ENCODE results near the gene C14orf93. TPM values are rescaled to one million over a fixed set of nuclear protein-coding genes. Genes with fewer than 3 reads are reported as not detected.

The C14orf93 gene
- total and polyA plus RNA-seq, 9 of the 15 experiments (the other 6 are each of a cell fraction or from before 2014, with no cell fraction given) = 2.2 to 22.4 (median 16.1) TPM

- TF ChIP-seq, protein P1, sequence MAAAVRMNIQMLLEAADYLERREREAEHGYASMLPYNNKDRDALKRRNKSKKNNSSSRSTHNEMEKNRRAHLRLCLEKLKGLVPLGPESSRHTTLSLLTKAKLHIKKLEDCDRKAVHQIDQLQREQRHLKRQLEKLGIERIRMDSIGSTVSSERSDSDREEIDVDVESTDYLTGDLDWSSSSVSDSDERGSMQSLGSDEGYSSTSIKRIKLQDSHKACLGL (CRISPR knock-in tag; IDR thresholded peaks at IDR 0.05; ENCODE audit: borderline replicate concordance, poor library complexity, severe bottlenecking) = no peak
- no peak for TF ChIP-seq ZMIZ1 (IDR thresholded peaks at IDR 0.05; ENCODE audit: low read depth in 2 of 2, low read length in 2 of 2)
- no peak for TF ChIP-seq CBFA2T3 (IDR thresholded peaks at IDR 0.05)
- no peak for TF ChIP-seq HSF4 (CRISPR knock-in tag; IDR thresholded peaks at IDR 0.05; ENCODE audit: borderline replicate concordance)
- TF ChIP-seq NFIC (IDR thresholded peaks at IDR 0.05) = peak; percentile 29; the same call in 1 of the 2 replicates
- TF ChIP-seq LCOR (CRISPR knock-in tag; IDR thresholded peaks at IDR 0.05) = no peak
- TF ChIP-seq, protein P2, sequence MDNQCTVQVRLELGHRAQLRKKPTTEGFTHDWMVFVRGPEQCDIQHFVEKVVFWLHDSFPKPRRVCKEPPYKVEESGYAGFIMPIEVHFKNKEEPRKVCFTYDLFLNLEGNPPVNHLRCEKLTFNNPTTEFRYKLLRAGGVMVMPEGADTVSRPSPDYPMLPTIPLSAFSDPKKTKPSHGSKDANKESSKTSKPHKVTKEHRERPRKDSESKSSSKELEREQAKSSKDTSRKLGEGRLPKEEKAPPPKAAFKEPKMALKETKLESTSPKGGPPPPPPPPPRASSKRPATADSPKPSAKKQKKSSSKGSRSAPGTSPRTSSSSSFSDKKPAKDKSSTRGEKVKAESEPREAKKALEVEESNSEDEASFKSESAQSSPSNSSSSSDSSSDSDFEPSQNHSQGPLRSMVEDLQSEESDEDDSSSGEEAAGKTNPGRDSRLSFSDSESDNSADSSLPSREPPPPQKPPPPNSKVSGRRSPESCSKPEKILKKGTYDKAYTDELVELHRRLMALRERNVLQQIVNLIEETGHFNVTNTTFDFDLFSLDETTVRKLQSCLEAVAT (IDR thresholded peaks at IDR 0.05) = peak in 1 of 2 experiments; percentile 64; a peak in 3 of 4 replicates
- TF ChIP-seq, protein P3, sequence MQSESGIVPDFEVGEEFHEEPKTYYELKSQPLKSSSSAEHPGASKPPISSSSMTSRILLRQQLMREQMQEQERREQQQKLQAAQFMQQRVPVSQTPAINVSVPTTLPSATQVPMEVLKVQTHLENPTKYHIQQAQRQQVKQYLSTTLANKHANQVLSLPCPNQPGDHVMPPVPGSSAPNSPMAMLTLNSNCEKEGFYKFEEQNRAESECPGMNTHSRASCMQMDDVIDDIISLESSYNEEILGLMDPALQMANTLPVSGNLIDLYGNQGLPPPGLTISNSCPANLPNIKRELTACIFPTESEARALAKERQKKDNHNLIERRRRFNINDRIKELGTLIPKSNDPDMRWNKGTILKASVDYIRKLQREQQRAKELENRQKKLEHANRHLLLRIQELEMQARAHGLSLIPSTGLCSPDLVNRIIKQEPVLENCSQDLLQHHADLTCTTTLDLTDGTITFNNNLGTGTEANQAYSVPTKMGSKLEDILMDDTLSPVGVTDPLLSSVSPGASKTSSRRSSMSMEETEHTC (IDR thresholded peaks at IDR 0.05) = no peak
- no peak for TF ChIP-seq STAT5B (CRISPR knock-in tag; IDR thresholded peaks at IDR 0.05)
- TF ChIP-seq, protein P4, sequence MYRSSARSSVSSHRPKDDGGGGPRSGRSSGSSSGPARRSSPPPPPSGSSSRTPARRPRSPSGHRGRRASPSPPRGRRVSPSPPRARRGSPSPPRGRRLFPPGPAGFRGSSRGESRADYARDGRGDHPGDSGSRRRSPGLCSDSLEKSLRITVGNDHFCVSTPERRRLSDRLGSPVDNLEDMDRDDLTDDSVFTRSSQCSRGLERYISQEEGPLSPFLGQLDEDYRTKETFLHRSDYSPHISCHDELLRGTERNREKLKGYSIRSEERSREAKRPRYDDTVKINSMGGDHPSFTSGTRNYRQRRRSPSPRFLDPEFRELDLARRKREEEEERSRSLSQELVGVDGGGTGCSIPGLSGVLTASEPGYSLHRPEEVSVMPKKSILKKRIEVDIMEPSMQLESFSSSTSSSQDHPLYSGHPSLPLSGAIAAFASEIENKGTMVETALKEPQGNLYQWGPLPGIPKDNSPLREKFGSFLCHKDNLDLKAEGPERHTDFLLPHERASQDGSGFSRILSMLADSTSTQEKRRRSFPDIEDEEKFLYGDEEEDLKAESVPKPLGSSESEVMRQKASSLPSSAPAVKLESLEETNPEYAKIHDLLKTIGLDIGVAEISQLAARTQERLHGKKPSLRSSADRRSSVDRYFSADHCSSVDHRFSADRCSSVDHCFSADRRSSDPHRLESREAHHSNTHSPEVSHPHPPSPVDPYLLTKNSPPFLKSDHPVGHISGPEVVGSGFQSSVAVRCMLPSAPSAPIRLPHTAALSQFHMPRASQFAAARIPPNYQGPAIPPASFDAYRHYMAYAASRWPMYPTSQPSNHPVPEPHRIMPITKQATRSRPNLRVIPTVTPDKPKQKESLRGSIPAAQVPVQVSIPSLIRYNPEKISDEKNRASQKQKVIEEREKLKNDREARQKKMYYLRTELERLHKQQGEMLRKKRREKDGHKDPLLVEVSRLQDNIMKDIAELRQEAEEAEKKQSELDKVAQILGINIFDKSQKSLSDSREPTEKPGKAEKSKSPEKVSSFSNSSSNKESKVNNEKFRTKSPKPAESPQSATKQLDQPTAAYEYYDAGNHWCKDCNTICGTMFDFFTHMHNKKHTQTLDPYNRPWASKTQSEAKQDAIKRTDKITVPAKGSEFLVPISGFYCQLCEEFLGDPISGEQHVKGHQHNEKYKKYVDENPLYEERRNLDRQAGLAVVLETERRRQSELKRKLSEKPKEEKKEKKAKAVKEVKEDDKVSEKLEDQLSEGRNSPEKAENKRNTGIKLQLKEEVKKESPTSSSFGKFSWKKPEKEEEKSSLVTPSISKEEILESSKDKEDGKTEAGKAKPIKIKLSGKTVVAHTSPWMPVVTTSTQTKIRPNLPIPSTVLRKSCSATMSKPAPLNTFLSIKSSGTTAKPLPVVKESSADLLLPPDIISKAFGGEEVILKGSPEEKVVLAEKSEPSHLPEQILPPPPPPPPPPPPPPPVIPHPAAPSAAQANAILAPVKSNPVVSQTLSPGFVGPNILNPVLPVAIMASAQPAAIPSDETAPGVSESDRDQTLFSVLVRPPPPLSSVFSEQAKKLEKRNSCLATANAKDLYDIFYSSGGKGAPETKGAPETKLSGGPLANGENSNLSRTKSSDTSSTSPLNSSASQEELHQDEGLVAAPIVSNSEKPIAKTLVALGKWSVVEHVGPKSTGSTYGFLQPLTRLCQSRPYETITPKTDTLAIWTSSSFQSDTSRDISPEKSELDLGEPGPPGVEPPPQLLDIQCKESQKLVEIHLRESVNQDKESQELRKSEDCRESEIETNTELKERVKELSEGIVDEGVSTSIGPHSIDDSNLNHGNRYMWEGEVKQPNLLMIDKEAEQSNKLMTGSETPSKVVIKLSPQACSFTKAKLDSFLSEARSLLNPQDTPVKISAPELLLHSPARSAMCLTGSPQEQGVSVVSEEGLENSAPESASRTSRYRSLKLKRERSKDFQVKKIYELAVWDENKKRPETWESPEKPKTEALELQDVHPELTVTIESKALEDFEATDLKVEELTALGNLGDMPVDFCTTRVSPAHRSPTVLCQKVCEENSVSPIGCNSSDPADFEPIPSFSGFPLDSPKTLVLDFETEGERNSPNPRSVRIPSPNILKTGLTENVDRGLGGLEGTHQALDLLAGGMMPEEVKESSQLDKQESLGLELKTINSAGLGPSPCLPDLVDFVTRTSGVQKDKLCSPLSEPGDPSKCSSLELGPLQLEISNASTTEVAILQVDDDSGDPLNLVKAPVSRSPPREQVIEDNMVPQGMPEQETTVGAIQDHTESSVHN (IDR thresholded peaks at IDR 0.05; ENCODE audit: borderline replicate concordance in 1 of 2, low read depth in 1 of 2) = no peak
These were observed 1.1 kb downstream of the C14orf93 start (continued) for GRCh38 chr14:23008831-23009230.
